K562 (cell line): ENCODE results near the gene FOXP4. TPM values are rescaled to one million over a fixed set of nuclear protein-coding genes. Genes with fewer than 3 reads are reported as not detected.

Experiments used
- ATAC-seq: fragments of 200-7000 bp; cut with Tn5 transposase; 3 replicates; pipeline ENCODE4 v1.9.1; 2020; ENCODE audit warnings: moderate library complexity
- BruUV-seq: library from RNA; stranded (reverse); fragments of 400-500 nt; replicated peaks from 2 replicates; lab custom pipeline; 2021; lab: Mats Ljungman, UMichigan
- CTCF ChIA-PET: fragments of 300-600 bp; formaldehyde crosslinking; extraction: SDS; loops from one replicate; lab custom pipeline; 2021; ENCODE audit warnings: low intra/inter-chr PET ratio; lab: Yijun Ruan, JAX
- POLR2A ChIA-PET: fragments of 300-600, 350-650 bp; sonication (Branson Sonifier 250); formaldehyde crosslinking; extraction: SDS; loops from one replicate; lab custom pipeline; 2021; ENCODE audit warnings: antibody characterized with exemption, inconsistent platforms; lab: Yijun Ruan, JAX
- DNase-seq, 4 experiments: peaks; one replicate each; pipeline versions ENCODE4 v3.0.0 to v3.0.0-alpha.2; 2011 to 2018; ENCODE audit warnings: low spot score in 3 of 4, mixed read lengths in 3 of 4; ENCODE audit errors: extremely low read depth in 1 of 4
- FAIRE-seq: peaks from 2 replicates; lab custom pipeline; 2011; peaks lifted over from hg19 to GRCh38; lab: Jason Lieb, UNC
- H2AFZ ChIP-seq: 2 replicates; pipeline ENCODE4 v1.6.0; 2011; ENCODE audit warnings: low read depth, low read length, control low read depth, inconsistent platforms
- H3K27ac ChIP-seq: fragments of 200-600 bp; 3 replicates; pipeline ENCODE4 v1.8.0; 2011; ENCODE audit warnings: low read depth, mild to moderate bottlenecking, control low read depth, inconsistent platforms, low read length, moderate library complexity, mixed read lengths; ENCODE audit errors: extremely low read depth
- H3K27me3 ChIP-seq, 2 experiments: fragments of 300-600 bp in 1 of 2; 2 replicates in 1 of 2; 3 replicates in 1 of 2; pipeline versions ENCODE4 v1.6.0 to v1.8.0; 2011; ENCODE audit warnings: inconsistent platforms in 2 of 2, low read length in 2 of 2, mild to moderate bottlenecking in 1 of 2, mixed read lengths in 1 of 2, moderate library complexity in 1 of 2; ENCODE audit not compliant: control insufficient read depth in 2 of 2, insufficient read depth in 2 of 2
- H3K36me3 ChIP-seq: fragments of 300-600 bp; 3 replicates; pipeline ENCODE4 v1.8.0; 2011; ENCODE audit warnings: mild to moderate bottlenecking, low read length, inconsistent platforms; ENCODE audit not compliant: control insufficient read depth, insufficient read depth
- H3K4me1 ChIP-seq, 2 experiments: fragments of 200-600 bp in 1 of 2; replicated peaks in 1 of 2; 2 replicates in 1 of 2; 3 replicates in 1 of 2; pipeline versions ENCODE4 v1.5.1 to v1.8.0; 2011; ENCODE audit warnings: inconsistent platforms in 2 of 2, low read length in 2 of 2, mild to moderate bottlenecking in 1 of 2, mixed read lengths in 1 of 2, moderate library complexity in 1 of 2; ENCODE audit not compliant: control insufficient read depth in 2 of 2, insufficient read depth in 2 of 2
- H3K4me2 ChIP-seq: 2 replicates; pipeline ENCODE4 v1.6.1; 2011; ENCODE audit warnings: low read length, control low read depth, inconsistent platforms, mixed read lengths; ENCODE audit not compliant: insufficient read depth
- H3K4me3 ChIP-seq: fragments of 200-600 bp; sonication (generic), shearing (Covaris generic); 2 replicates; pipeline ENCODE4 v1.5.1; 2016; ENCODE audit warnings: control low read depth, inconsistent platforms
- H3K79me2 ChIP-seq: fragments of 200-600 bp; 3 replicates; pipeline ENCODE4 v1.8.0; 2011; ENCODE audit warnings: low read length, inconsistent platforms; ENCODE audit not compliant: control insufficient read depth, insufficient read depth
- H3K9ac ChIP-seq, 2 experiments: 2 replicates each; pipeline versions ENCODE4 v1.6.0 to v1.6.1; 2011; ENCODE audit warnings: low read depth in 2 of 2, low read length in 2 of 2, control low read depth in 1 of 2, inconsistent platforms in 1 of 2, mild to moderate bottlenecking in 1 of 2, mixed read lengths in 1 of 2; ENCODE audit not compliant: insufficient read depth in 1 of 2
- H3K9me1 ChIP-seq: one replicate; pipeline ENCODE4 v1.6.0; 2011; ENCODE audit warnings: inconsistent platforms, mild to moderate bottlenecking, low read length, moderate library complexity; ENCODE audit not compliant: control insufficient read depth, insufficient read depth
- H3K9me3 ChIP-seq: replicated peaks from 2 replicates; pipeline ENCODE4 v1.5.1; 2011; ENCODE audit warnings: low read depth, low read length, inconsistent platforms; ENCODE audit not compliant: control insufficient read depth, insufficient read depth
- H4K20me1 ChIP-seq: replicated peaks from 2 replicates; pipeline ENCODE4 v1.6.1; 2011; ENCODE audit warnings: low read length, inconsistent platforms, mixed read lengths; ENCODE audit not compliant: control insufficient read depth, insufficient read depth
- CBFB ChIP-seq: sonication (generic); formaldehyde crosslinking; IDR thresholded peaks from 2 replicates; pipeline ENCODE4 v1.4.0; 2020; ENCODE audit warnings: mild to moderate bottlenecking, missing genetic modification reagents
- CBX8 ChIP-seq: fragments of 200-600 bp; sonication (generic); IDR thresholded peaks from 2 replicates; pipeline ENCODE4 v1.6.1; 2012; ENCODE audit warnings: borderline replicate concordance, mixed run types, low read depth, mild to moderate bottlenecking, moderate library complexity, mixed read lengths, low read length, control low read depth, inconsistent platforms; ENCODE audit not compliant: poor library complexity, severe bottlenecking; ENCODE audit errors: extremely low read depth
- FOS ChIP-seq: IDR thresholded peaks from 3 replicates; pipeline ENCODE4 v1.6.1; 2011; ENCODE audit not compliant: insufficient read length; ENCODE audit errors: extremely low read depth
- GATA2 ChIP-seq: sonication (generic); formaldehyde crosslinking; IDR thresholded peaks from 2 replicates; pipeline ENCODE4 v1.4.0; 2020; ENCODE audit warnings: mild to moderate bottlenecking, missing genetic modification reagents
- HDGF ChIP-seq: fragments of 450-650 bp; IDR thresholded peaks from 2 replicates; pipeline ENCODE4 v1.6.1; 2016
- ILF3 ChIP-seq: fragments of 450-650 bp; IDR thresholded peaks from 2 replicates; pipeline ENCODE4 v1.6.1; 2018; ENCODE audit warnings: antibody characterized with exemption, mild to moderate bottlenecking, moderate library complexity, borderline replicate concordance
- MEIS2 ChIP-seq: fragments of 450-650 bp; IDR thresholded peaks from 2 replicates; pipeline ENCODE4 v1.6.1; 2014; ENCODE audit warnings: mild to moderate bottlenecking; ENCODE audit not compliant: partially characterized antibody
- NFXL1 ChIP-seq: fragments of 450-650 bp; formaldehyde crosslinking; IDR thresholded peaks from 2 replicates; pipeline ENCODE4 v1.4.0; 2021; ENCODE audit warnings: mild to moderate bottlenecking
- PHB2 ChIP-seq: fragments of 450-650 bp; IDR thresholded peaks from 2 replicates; pipeline ENCODE4 v1.6.1; 2017; ENCODE audit warnings: low read depth
- ZNF197 ChIP-seq: fragments of 200-800 bp; sonication (Bioruptor generic); IDR thresholded peaks from 2 replicates; pipeline ENCODE4 v1.6.1; 2016; ENCODE audit warnings: low read depth, missing genetic modification characterization, missing compliant biosample characterization
- ZNF274 ChIP-seq: IDR thresholded peaks from 2 replicates; pipeline ENCODE4 v1.6.1; 2011; ENCODE audit warnings: low read depth, mild to moderate bottlenecking, low read length, moderate library complexity, borderline replicate concordance
- WGBS: fragments of 100-300 bp; shearing (Covaris generic); methylation state at CpG from one replicate; pipeline ENCODE4 v1.1.6; 2016; ENCODE audit warnings: low coverage, mixed read lengths; ENCODE audit not compliant: insufficient coverage; ENCODE audit errors: missing lambda C conversion rate; 5-methylcytosine and 5-hydroxymethylcytosine counted together
- in situ Hi-C: fragments of 300-500 bp; cut with MboI; formaldehyde crosslinking; loops from 4 replicates; pipeline ENCODE4 v1.15.0; 2018; ENCODE audit warnings: inconsistent platforms, mixed read lengths
- intact Hi-C: fragments of 100-400 bp; cut with micrococcal nuclease; formaldehyde crosslinking; loops from 2 replicates; pipeline ENCODE4 v1.14.2; 2022
- polyA plus RNA-seq, 8 experiments: library from polyadenylated mRNA; depleted of rRNA in 4 of 8; stranded (reverse) in 5 of 8; unstranded in 3 of 8; fragments of >200 nt; fragmentation: Nextera tagmentation in 2 of 8; fragmentation: Illumina TruSeq in 1 of 8; extraction: Ambion mirVana in 2 of 8; extraction: Trizol in 1 of 8; gene quantifications; 2 replicates each; pipeline versions ENCODE4 v1.2.1 to v1.2.3, GENCODE V29; 2011 to 2014; ENCODE audit warnings: inconsistent platforms in 1 of 8, missing spikeins in 1 of 8
- total RNA-seq, 7 experiments: library from RNA; depleted of rRNA in 6 of 7; stranded (reverse); fragments of >200 nt in 6 of 7; fragmentation: Illumina TruSeq in 2 of 7; extraction: Trizol in 2 of 7; gene quantifications; 2 replicates each; pipeline versions ENCODE4 v1.2.1 to v1.2.3, GENCODE V29; 2011 to 2021; ENCODE audit warnings: low replicate concordance in 1 of 7

Gene FOXP4
- total and polyA plus RNA-seq, 9 of the 15 experiments (the other 6 are each of a cell fraction or from before 2014, with no cell fraction given): 0.11 to 29.4 (median 2.3) TPM

DNA sequence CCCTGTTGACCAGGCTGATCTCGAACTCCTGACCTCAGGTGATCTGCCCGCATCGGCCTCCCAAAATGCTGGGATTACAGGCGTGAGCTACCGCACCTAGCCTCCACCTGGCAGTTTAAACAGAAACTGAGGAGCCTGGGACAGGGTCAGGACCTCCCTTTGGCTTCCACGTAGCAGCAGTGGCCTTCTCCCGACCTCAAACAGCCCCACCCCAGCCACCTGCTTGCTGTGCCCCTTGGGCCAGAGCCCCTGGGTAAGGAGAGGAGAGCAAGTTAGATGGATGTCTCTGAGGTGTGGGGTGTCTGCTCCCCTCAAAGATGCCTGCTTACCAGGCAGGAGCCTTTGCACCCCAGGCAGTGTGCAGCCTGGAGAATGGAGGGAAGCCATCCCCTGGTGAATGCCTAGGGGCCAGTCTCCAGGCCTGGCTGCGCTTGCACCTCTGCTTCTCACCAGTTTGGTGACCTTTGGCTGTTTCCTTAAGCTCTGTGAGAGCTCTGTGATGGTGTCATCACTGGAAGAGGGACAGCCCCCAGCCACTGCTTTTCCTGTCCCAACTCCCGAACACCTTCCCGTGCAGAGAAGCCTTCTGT is 50.0 kb downstream of the FOXP4 start:
- WGBS: 63% methylated on average over 10 of the region's 10 CpGs
- FAIRE-seq (no peak), ATAC-seq (no peak)

More for the DNA sequence above, 50.0 kb downstream of the FOXP4 start:
- Histone ChIP-seq H3K9ac (0 out of 4 replicates have a peak overlapping the region, but pooled peaks of 1 of the 2 experiments have one; percentile 56), H3K27ac (no peak overlapping the region), H3K9me1 (peaks cover 4% of the 10 kb centered on the region), H3K79me2 (no peaks in the 10 kb centered on the region), H3K9me3 (no peaks in the 10 kb centered on the region), H3K27me3 (no peaks in the 10 kb centered on the region), H3K4me3 (no peak overlapping the region), H3K4me1 (peaks cover 0 to 13% of the 10 kb centered on the region in 2 experiments; a peak in 1 of 5 replicates), H3K4me2 (no peak overlapping the region), H3K36me3 (peaks cover 12% of the 10 kb centered on the region; the same call in 1 of the 3 replicates), H2AFZ (no peak overlapping the region), H4K20me1 (0 out of 2 replicates have a peak, but pooled peaks cover 9% of the 10 kb centered on the region)
- in situ Hi-C loops (loop anchor here (10.0 kb wide), 1 partner anchor 231 kb away; no protein-coding TSS in a partner anchor), intact Hi-C loops (no loop called here)
- no peak for DNase-seq
- BruUV-seq: no TSS peak
- ChIA-PET CTCF (no interaction called here), POLR2A (interaction anchor here (0.8 to 1.5 kb wide), 3 partner anchors 14 to 154 kb away, joined by 3 to 5 read pairs (median 4); no protein-coding TSS in a partner anchor)
- TF ChIP-seq CBFB: no peak
- no peak for TF ChIP-seq NFXL1
- no peak for TF ChIP-seq ILF3
- TF ChIP-seq PHB2: no peak
- TF ChIP-seq ZNF197 (CRISPR knock-in tag): no peak
- TF ChIP-seq ZNF274: no peak
- no peak for TF ChIP-seq MEIS2
- no peak for TF ChIP-seq FOS
- TF ChIP-seq GATA2: no peak
- TF ChIP-seq HDGF: no peak
- TF ChIP-seq CBX8: no peak
